HepG2 (cell line): ENCODE data around the gene TMBIM4. TPM values are rescaled to one million over a fixed set of nuclear protein-coding genes. Genes with fewer than 3 reads are reported as not detected.

ENCODE experiments used
- GABPB1 ChIP-seq: IDR thresholded peaks from 2 replicates; pipeline ENCODE4 v1.6.1; 2016; ENCODE audit warnings: mild to moderate bottlenecking, missing genetic modification reagents, moderate library complexity, missing compliant biosample characterization
- NCOA2 ChIP-seq: sonication (generic); formaldehyde crosslinking; IDR thresholded peaks from 2 replicates; pipeline ENCODE4 v1.8.0; 2022; ENCODE audit warnings: inconsistent platforms
- NR1H2 ChIP-seq: sonication (generic); formaldehyde crosslinking; IDR thresholded peaks from 2 replicates; pipeline ENCODE4 v1.8.1; 2022; ENCODE audit warnings: low read depth, missing genetic modification reagents, borderline replicate concordance
- NR2F2 ChIP-seq: IDR thresholded peaks from 2 replicates; pipeline ENCODE4 v1.6.1; 2012; ENCODE audit warnings: low read depth, inconsistent platforms, borderline replicate concordance
- RNF2 ChIP-seq: fragments of 450-650 bp; conservative IDR thresholded peaks from 2 replicates; pipeline ENCODE4 v1.6.1; 2016; ENCODE audit warnings: low read depth
- TCF7L2 ChIP-seq: IDR thresholded peaks from 2 replicates; pipeline ENCODE4 v1.6.1; 2011; ENCODE audit warnings: mild to moderate bottlenecking, low read depth, low read length, moderate library complexity
- XRCC5 ChIP-seq: fragments of 200-400 bp; formaldehyde crosslinking; optimal IDR thresholded peaks from 2 replicates; pipeline ENCODE3; 2017; ENCODE audit warnings: mild to moderate bottlenecking, low read length
- YEATS4 ChIP-seq: sonication (generic); formaldehyde crosslinking; IDR thresholded peaks from 2 replicates; pipeline ENCODE4 v1.4.0; 2020; ENCODE audit warnings: missing genetic modification reagents, borderline replicate concordance
- ZBTB8A ChIP-seq: sonication (generic); formaldehyde crosslinking; IDR thresholded peaks from 2 replicates; pipeline ENCODE4 v1.4.0; 2020; ENCODE audit warnings: mild to moderate bottlenecking, low read depth, missing genetic modification reagents, borderline replicate concordance
- ZKSCAN1 ChIP-seq: fragments of 150-350 bp; IDR thresholded peaks from 2 replicates; pipeline ENCODE4 v1.6.1; 2014; ENCODE audit warnings: low read length
- ZNF441 ChIP-seq: sonication (generic); formaldehyde crosslinking; IDR thresholded peaks from 2 replicates; pipeline ENCODE4 v1.7.0; 2021; ENCODE audit warnings: missing genetic modification reagents, borderline replicate concordance
- ZSCAN9 ChIP-seq: IDR thresholded peaks from 2 replicates; pipeline ENCODE4 v1.6.1; 2016; ENCODE audit warnings: borderline replicate concordance
- polyA plus RNA-seq, 8 experiments: library from polyadenylated mRNA; depleted of rRNA in 3 of 8; stranded (reverse) in 7 of 8; unstranded in 1 of 8; fragments of >200 nt; fragmentation: Illumina TruSeq in 4 of 8; extraction: Trizol in 4 of 8; gene quantifications; 2 replicates each; pipeline versions ENCODE4 v1.2.1 to v1.2.3, GENCODE V29; 2011 to 2016; ENCODE audit warnings: low read depth in 4 of 8, missing spikeins in 1 of 8, mixed read lengths in 1 of 8; ENCODE audit not compliant: insufficient read depth in 1 of 8
- total RNA-seq, 5 experiments: library from RNA; depleted of rRNA; stranded (reverse); fragments of >200 nt; fragmentation: Illumina TruSeq; extraction: Trizol; gene quantifications; 2 replicates each; pipeline ENCODE4 v1.2.3, GENCODE V29; 2016; ENCODE audit warnings: low read depth in 1 of 5
- TF ChIP-seq, protein P1 (sequence below): IDR thresholded peaks from 2 replicates; pipeline ENCODE4 v1.6.1; 2016; ENCODE audit warnings: missing compliant biosample characterization, missing genetic modification reagents, borderline replicate concordance
- TF ChIP-seq, protein P2 (sequence below): sonication (generic); formaldehyde crosslinking; IDR thresholded peaks from one replicate; pipeline ENCODE4 v1.5.1; 2020; ENCODE audit warnings: mild to moderate bottlenecking, missing genetic modification reagents; ENCODE audit errors: not compliant biosample characterization
- TF ChIP-seq, protein P3 (sequence below): sonication (generic); formaldehyde crosslinking; conservative IDR thresholded peaks from 2 replicates; pipeline ENCODE4 v1.8.1; 2023; ENCODE audit warnings: missing genetic modification reagents
- TF ChIP-seq, protein P4 (sequence below): sonication (generic); formaldehyde crosslinking; IDR thresholded peaks from 2 replicates; pipeline ENCODE4 v1.4.0; 2020; ENCODE audit warnings: missing genetic modification reagents

The TMBIM4 gene
- total and polyA plus RNA-seq, 2 of the 13 experiments (the other 11 are each of a cell fraction or from before 2014, with no cell fraction given), result 60.5 to 67.7 TPM

DNA sequence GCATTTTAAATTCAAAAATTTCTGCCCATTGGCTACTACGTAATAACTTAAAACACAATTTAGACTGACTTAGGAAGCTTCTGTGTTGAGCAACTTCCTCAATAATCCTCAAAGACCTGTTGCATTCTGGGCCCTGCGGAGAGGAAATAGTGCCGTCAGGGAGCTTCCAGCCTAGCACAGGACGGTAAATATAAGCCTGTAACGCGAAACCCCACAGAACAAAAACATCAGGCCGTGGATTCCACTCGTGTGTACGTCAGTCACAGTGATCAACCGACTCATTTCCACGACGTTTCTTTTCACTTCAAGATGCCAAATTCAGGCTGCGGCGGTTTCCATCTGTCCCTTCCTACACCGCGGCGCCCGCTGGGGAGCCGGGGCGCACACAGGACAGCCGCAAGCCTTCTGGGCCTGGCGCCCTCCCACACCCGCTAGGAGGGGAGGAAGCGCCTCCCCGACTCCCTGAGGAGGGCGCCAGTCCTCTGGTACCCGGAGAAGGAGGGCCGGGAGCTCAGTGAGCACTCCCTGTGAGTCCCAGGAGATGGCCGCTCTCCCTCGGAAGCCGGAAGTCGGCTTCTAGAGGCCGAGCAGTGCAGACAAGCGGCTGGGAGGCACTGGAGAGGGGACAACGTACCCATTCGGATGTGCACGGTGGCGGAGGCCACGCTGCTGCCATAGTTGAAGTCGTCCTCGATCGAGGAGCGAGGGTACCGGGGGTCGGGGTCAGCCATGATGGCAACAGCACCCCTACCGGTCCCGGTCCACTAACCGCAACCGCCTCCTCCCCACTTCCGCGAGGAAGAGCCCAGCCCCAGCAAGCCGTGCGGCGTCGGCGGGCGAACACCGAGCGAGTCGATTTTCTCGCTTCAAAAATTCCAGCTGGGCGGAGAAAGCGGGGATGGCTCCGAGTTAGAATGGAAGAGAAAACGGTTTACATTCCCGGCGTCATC, at the start of gene TMBIM4 (continued):
- no peak for TF ChIP-seq NR1H2 (CRISPR knock-in tag)
- TF ChIP-seq NR2F2, result no peak
- TF ChIP-seq GABPB1 (CRISPR knock-in tag), result peak; percentile 95
- TF ChIP-seq TCF7L2, result no peak
- TF ChIP-seq ZSCAN9 (CRISPR knock-in tag), result peak; percentile 19; the same call in 1 of the 2 replicates
- TF ChIP-seq ZBTB8A (CRISPR knock-in tag), result peak; percentile 44; the same call in 1 of the 2 replicates
- TF ChIP-seq ZKSCAN1, result no peak
- peak; percentile 77 for TF ChIP-seq ZNF441 (CRISPR knock-in tag)
- TF ChIP-seq, protein P1, sequence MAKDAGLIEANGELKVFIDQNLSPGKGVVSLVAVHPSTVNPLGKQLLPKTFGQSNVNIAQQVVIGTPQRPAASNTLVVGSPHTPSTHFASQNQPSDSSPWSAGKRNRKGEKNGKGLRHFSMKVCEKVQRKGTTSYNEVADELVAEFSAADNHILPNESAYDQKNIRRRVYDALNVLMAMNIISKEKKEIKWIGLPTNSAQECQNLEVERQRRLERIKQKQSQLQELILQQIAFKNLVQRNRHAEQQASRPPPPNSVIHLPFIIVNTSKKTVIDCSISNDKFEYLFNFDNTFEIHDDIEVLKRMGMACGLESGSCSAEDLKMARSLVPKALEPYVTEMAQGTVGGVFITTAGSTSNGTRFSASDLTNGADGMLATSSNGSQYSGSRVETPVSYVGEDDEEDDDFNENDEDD, result peak; percentile 65; the same call in 1 of the 2 replicates
- TF ChIP-seq NCOA2 (CRISPR knock-in tag), result 0 out of 2 replicates have a peak, but pooled peaks have one; percentile 48
- TF ChIP-seq XRCC5, result peak; percentile 79
- TF ChIP-seq, protein P2, sequence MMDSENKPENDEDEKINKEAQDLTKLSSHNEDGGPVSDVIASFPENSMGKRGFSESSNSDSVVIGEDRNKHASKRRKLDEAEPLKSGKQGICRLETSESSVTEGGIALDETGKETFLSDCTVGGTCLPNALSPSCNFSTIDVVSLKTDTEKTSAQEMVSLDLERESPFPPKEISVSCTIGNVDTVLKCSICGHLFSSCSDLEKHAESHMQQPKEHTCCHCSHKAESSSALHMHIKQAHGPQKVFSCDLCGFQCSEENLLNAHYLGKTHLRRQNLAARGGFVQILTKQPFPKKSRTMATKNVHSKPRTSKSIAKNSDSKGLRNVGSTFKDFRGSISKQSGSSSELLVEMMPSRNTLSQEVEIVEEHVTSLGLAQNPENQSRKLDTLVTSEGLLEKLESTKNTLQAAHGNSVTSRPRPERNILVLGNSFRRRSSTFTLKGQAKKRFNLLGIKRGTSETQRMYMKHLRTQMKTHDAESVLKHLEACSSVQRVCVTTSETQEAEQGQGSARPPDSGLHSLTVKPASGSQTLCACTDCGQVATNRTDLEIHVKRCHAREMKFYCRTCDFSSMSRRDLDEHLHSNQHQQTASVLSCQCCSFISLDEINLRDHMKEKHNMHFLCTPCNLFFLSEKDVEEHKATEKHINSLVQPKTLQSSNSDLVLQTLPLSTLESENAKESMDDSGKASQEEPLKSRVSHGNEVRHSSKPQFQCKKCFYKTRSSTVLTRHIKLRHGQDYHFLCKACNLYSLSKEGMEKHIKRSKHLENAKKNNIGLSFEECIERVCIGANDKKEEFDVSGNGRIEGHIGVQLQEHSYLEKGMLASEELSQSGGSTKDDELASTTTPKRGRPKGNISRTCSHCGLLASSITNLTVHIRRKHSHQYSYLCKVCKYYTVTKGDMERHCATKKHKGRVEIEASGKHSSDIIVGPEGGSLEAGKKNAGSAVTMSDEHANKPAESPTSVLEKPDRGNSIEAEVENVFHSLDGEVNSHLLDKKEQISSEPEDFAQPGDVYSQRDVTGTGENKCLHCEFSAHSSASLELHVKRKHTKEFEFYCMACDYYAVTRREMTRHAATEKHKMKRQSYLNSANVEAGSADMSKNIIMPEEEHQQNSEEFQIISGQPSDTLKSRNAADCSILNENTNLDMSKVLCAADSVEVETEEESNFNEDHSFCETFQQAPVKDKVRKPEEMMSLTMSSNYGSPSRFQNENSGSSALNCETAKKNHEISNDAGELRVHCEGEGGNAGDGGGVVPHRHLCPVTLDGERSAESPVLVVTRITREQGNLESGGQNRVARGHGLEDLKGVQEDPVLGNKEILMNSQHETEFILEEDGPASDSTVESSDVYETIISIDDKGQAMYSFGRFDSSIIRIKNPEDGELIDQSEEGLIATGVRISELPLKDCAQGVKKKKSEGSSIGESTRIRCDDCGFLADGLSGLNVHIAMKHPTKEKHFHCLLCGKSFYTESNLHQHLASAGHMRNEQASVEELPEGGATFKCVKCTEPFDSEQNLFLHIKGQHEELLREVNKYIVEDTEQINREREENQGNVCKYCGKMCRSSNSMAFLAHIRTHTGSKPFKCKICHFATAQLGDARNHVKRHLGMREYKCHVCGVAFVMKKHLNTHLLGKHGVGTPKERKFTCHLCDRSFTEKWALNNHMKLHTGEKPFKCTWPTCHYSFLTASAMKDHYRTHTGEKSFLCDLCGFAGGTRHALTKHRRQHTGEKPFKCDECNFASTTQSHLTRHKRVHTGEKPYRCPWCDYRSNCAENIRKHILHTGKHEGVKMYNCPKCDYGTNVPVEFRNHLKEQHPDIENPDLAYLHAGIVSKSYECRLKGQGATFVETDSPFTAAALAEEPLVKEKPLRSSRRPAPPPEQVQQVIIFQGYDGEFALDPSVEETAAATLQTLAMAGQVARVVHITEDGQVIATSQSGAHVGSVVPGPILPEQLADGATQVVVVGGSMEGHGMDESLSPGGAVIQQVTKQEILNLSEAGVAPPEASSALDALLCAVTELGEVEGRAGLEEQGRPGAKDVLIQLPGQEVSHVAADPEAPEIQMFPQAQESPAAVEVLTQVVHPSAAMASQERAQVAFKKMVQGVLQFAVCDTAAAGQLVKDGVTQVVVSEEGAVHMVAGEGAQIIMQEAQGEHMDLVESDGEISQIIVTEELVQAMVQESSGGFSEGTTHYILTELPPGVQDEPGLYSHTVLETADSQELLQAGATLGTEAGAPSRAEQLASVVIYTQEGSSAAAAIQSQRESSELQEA (CRISPR knock-in tag), result peak; percentile 42
- TF ChIP-seq, protein P3, sequence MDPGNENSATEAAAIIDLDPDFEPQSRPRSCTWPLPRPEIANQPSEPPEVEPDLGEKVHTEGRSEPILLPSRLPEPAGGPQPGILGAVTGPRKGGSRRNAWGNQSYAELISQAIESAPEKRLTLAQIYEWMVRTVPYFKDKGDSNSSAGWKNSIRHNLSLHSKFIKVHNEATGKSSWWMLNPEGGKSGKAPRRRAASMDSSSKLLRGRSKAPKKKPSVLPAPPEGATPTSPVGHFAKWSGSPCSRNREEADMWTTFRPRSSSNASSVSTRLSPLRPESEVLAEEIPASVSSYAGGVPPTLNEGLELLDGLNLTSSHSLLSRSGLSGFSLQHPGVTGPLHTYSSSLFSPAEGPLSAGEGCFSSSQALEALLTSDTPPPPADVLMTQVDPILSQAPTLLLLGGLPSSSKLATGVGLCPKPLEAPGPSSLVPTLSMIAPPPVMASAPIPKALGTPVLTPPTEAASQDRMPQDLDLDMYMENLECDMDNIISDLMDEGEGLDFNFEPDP (CRISPR knock-in tag), result no peak
- 0 out of 2 replicates have a peak, but pooled peaks have one; percentile 51 for TF ChIP-seq RNF2
- peak; percentile 83 for TF ChIP-seq YEATS4 (CRISPR knock-in tag)
- TF ChIP-seq, protein P4, sequence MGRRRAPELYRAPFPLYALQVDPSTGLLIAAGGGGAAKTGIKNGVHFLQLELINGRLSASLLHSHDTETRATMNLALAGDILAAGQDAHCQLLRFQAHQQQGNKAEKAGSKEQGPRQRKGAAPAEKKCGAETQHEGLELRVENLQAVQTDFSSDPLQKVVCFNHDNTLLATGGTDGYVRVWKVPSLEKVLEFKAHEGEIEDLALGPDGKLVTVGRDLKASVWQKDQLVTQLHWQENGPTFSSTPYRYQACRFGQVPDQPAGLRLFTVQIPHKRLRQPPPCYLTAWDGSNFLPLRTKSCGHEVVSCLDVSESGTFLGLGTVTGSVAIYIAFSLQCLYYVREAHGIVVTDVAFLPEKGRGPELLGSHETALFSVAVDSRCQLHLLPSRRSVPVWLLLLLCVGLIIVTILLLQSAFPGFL (CRISPR knock-in tag), result no peak
